Measurements from ENCODE around the gene DHRSX. TPM values are rescaled to one million over a fixed set of nuclear protein-coding genes. Genes with fewer than 3 reads are reported as not detected.

Gene DHRSX
- total RNA-seq, 1 experiment from 2014 or later, result 23.9 TPM

DNA sequence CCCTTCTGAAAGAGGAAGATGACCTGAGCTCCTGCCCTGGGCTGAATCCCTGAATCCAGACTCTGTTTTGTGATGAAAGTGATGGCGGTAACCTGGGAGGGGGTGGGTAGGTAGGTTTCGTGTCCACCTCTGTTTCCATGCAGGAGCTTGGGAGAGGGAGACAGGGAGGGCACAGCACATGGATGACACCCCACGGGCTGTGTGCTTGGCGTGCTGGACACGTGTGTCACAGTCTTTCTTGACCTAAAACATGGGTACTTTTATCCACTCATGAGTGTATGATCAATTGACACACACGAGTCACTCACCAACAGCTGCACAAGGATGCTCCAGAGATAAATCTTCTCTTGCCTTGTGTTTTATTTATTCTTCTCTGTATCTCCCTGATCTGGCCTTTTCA is 111.5 kb downstream of the DHRSX start:
- no peaks in the 10 kb centered on the region for H3K27me3 Mint-ChIP-seq (ENCODE audit: insufficient read depth, unreplicated experiment)
- peaks cover 16% of the 10 kb centered on the region for H3K36me3 Mint-ChIP-seq (ENCODE audit: insufficient read depth, unreplicated experiment)
- peaks cover 6% of the 10 kb centered on the region for H3K4me1 Mint-ChIP-seq (ENCODE audit: insufficient read depth, unreplicated experiment)
- no peak overlapping the region for H3K27ac Mint-ChIP-seq (ENCODE audit: low read depth, unreplicated experiment)
- POLR2A ChIA-PET, result no interaction called here
- TF ChIP-seq CTCF (IDR thresholded peaks at IDR 0.05; ENCODE audit: unreplicated experiment), result no peak
- DNase-seq (ENCODE audit: unreplicated experiment), result no peak
- intact Hi-C loops (cut with micrococcal nuclease), result no loop called here
- CTCF ChIA-PET, result no interaction called here
- BruUV-seq (replicated peaks), result no TSS peak
- no peaks in the 10 kb centered on the region for H3K9me3 Mint-ChIP-seq (ENCODE audit: unreplicated experiment)
- no peak overlapping the region for H3K4me3 Mint-ChIP-seq (ENCODE audit: unreplicated experiment)

DNA sequence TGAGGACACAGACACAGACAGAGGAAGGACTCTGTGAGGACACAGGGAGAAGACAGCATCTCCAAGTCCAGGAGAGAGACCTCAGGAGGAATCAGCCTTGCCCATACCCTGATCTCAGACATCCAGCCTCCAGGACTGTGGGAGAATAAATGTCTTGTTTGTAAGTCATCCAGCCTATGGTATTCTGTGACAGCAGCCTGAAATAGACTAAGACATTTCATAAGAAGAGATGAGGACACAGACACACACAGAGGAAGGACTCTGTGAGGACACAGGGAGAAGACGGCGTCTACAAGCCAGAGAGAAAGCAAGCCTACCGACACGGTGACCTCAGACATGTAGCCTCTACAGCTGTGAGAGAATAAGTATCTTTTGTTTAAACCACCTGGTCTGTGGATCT is 112.1 kb downstream of the DHRSX start:
- peak overlapping the region; percentile 59 for H3K27ac Mint-ChIP-seq (ENCODE audit: low read depth, unreplicated experiment)
- peaks cover 12% of the 10 kb centered on the region for H3K36me3 Mint-ChIP-seq (ENCODE audit: insufficient read depth, unreplicated experiment)
- no peak overlapping the region for H3K4me3 Mint-ChIP-seq (ENCODE audit: unreplicated experiment)
- POLR2A ChIA-PET, result no interaction called here
- H3K9me3 Mint-ChIP-seq (ENCODE audit: unreplicated experiment), result no peaks in the 10 kb centered on the region
- DNase-seq (ENCODE audit: unreplicated experiment), result no peak
- no peaks in the 10 kb centered on the region for H3K27me3 Mint-ChIP-seq (ENCODE audit: insufficient read depth, unreplicated experiment)
- H3K4me1 Mint-ChIP-seq (ENCODE audit: insufficient read depth, unreplicated experiment), result peaks cover 6% of the 10 kb centered on the region
- BruUV-seq (replicated peaks), result no TSS peak
- intact Hi-C loops (cut with micrococcal nuclease), result no loop called here
- CTCF ChIA-PET, result no interaction called here
- no peak for TF ChIP-seq CTCF (IDR thresholded peaks at IDR 0.05; ENCODE audit: unreplicated experiment)

DNA sequence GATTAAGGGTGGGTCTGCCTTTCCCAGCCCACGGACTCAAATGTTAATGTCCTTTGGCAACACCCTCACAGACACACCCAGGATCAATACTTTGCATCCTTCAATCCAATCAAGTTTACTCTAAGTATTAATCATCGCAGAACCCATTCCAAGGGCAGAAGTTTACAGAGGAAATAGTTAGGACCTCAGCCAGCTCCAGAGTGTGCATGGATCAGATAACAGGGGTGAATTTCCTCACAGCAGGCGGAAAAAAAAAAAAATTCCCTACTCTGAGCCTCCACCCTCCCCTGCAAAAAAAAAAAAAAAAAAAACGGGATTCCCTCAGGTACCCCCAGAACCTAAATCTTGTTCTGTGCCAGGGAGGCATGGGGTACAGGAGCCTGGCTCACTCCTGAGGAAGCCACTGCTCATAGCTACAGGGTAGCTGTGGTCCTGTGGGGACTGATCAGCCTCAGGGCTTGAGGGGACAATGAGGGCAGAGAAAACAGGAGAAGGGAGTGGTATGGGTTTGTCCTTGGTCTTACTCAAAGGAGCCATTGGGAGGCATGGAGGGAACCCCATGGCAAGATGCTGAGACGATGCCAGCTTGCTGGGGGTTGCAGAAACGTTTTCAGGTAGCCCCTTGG is 113.0 kb downstream of the DHRSX start:
- H3K27me3 Mint-ChIP-seq (ENCODE audit: insufficient read depth, unreplicated experiment), result no peaks in the 10 kb centered on the region
- no TSS peak for BruUV-seq (replicated peaks)
- H3K27ac Mint-ChIP-seq (ENCODE audit: low read depth, unreplicated experiment), result no peak overlapping the region

GRCh38 chrX:2385224-2385623 is 115.6 kb downstream of the DHRSX start:
- TF ChIP-seq CTCF (IDR thresholded peaks at IDR 0.05; ENCODE audit: unreplicated experiment), result no peak
- no peak overlapping the region for H3K4me3 Mint-ChIP-seq (ENCODE audit: unreplicated experiment)
- no peaks in the 10 kb centered on the region for H3K27me3 Mint-ChIP-seq (ENCODE audit: insufficient read depth, unreplicated experiment)
- H3K36me3 Mint-ChIP-seq (ENCODE audit: insufficient read depth, unreplicated experiment), result peaks cover under 1% of the 10 kb centered on the region
- no TSS peak for BruUV-seq (replicated peaks)
- intact Hi-C loops (cut with micrococcal nuclease), result no loop called here
- peak; percentile 39 for DNase-seq (ENCODE audit: unreplicated experiment)
- ChIA-PET CTCF (no interaction called here), POLR2A (no interaction called here)
- H3K4me1 Mint-ChIP-seq (ENCODE audit: insufficient read depth, unreplicated experiment), result no peaks in the 10 kb centered on the region
- H3K9me3 Mint-ChIP-seq (ENCODE audit: unreplicated experiment), result no peaks in the 10 kb centered on the region
- H3K27ac Mint-ChIP-seq (ENCODE audit: low read depth, unreplicated experiment), result no peak overlapping the region

More for the DNA sequence above, 113.0 kb downstream of the DHRSX start:
- peaks cover 6% of the 10 kb centered on the region for H3K4me1 Mint-ChIP-seq (ENCODE audit: insufficient read depth, unreplicated experiment)
- no peaks in the 10 kb centered on the region for H3K9me3 Mint-ChIP-seq (ENCODE audit: unreplicated experiment)
- POLR2A ChIA-PET, result no interaction called here
- peaks cover 12% of the 10 kb centered on the region for H3K36me3 Mint-ChIP-seq (ENCODE audit: insufficient read depth, unreplicated experiment)
- peak; percentile 36 for DNase-seq (ENCODE audit: unreplicated experiment)
- intact Hi-C loops (cut with micrococcal nuclease), result no loop called here
- H3K4me3 Mint-ChIP-seq (ENCODE audit: unreplicated experiment), result no peak overlapping the region
- no peak for TF ChIP-seq CTCF (IDR thresholded peaks at IDR 0.05; ENCODE audit: unreplicated experiment)
- CTCF ChIA-PET, result no interaction called here

Measured in MCF 10A (cell line).